HAP-1 (cell line): ENCODE results near the gene APBB2.

Experiments used
- DNase-seq, 2 experiments: peaks; one replicate each; pipeline ENCODE4 v3.0.0-alpha.2; 2016 to 2020; ENCODE audit warnings: low spot score in 2 of 2
- H3K27me3 ChIP-seq: fragments of 250-450 bp; sonication (Bioruptor Pico); 2 replicates; pipeline ENCODE4 v1.5.1; 2020; ENCODE audit warnings: low read depth, mild to moderate bottlenecking, moderate library complexity
- H3K36me3 ChIP-seq: fragments of 250-450 bp; sonication (Bioruptor Pico); replicated peaks from 2 replicates; pipeline ENCODE4 v1.5.1; 2020; ENCODE audit warnings: mild to moderate bottlenecking
- H3K4me1 ChIP-seq: fragments of 250-450 bp; sonication (Bioruptor Pico); 2 replicates; pipeline ENCODE4 v1.5.1; 2020; ENCODE audit warnings: mild to moderate bottlenecking
- H3K4me3 ChIP-seq: fragments of 250-450 bp; sonication (Bioruptor Pico); 2 replicates; pipeline ENCODE4 v1.5.1; 2020; ENCODE audit warnings: mild to moderate bottlenecking, moderate library complexity
- H3K9me3 ChIP-seq: fragments of 250-450 bp; sonication (Bioruptor Pico); 2 replicates; pipeline ENCODE4 v1.5.1; 2020; ENCODE audit warnings: mild to moderate bottlenecking, moderate library complexity
- in situ Hi-C: fragments of 300-500 bp; cut with MboI; formaldehyde crosslinking; loops from 3 replicates; pipeline ENCODE4 v1.14.3; 2020; ENCODE audit warnings: low sequenced_read_pairs, inconsistent platforms, mixed read lengths

Gene APBB2

DNA sequence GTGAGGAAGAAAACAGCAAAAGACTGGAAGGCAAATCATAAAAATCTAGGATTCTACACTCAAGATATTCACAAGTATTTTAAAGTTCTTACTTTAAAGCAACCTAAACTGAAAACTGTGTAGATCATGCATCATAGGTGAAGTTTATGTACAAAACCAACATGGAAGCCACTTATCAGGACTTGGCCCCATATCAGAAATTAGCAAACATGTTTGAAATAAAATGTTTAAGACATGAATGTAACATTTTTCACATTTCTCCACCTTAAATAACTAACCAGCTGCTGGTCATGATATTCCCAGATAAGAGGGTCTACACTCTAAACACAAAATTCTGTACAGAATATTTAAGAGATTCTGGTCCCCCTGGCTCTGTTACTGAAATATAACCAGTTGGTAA, 38.5 kb downstream of the APBB2 start:
- in situ Hi-C loops, result no loop called here
- no peak overlapping the region for H3K4me3 ChIP-seq
- peaks cover 34% of the 10 kb centered on the region for H3K4me1 ChIP-seq
- no peaks in the 10 kb centered on the region for H3K9me3 ChIP-seq
- no peaks in the 10 kb centered on the region for H3K27me3 ChIP-seq
- H3K36me3 ChIP-seq, result no peaks in the 10 kb centered on the region
- DNase-seq, result no peak

DNA sequence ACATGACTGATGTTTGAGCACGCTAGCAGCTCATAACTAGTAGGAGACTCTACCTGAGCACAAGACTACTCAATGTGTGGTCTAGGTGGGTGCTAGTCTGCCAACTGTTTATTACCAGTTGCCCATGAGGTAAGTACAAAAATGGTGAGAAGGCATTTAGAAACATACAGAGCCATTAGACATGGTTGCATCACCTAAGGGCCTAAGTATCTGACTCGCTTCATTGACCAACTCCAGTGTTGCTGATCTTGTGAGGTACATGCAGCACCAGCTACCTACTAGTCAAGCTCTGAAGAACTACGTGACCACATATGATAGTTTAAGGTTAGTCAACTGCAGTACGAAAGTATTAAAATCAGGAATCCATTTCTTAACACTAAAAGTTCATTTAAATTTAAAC, 39.9 kb downstream of the APBB2 start:
- H3K9me3 ChIP-seq, result no peaks in the 10 kb centered on the region
- H3K4me3 ChIP-seq, result no peak overlapping the region
- H3K36me3 ChIP-seq, result no peaks in the 10 kb centered on the region
- H3K4me1 ChIP-seq, result peaks cover 34% of the 10 kb centered on the region
- no peak for DNase-seq
- in situ Hi-C loops, result no loop called here
- no peaks in the 10 kb centered on the region for H3K27me3 ChIP-seq

DNA sequence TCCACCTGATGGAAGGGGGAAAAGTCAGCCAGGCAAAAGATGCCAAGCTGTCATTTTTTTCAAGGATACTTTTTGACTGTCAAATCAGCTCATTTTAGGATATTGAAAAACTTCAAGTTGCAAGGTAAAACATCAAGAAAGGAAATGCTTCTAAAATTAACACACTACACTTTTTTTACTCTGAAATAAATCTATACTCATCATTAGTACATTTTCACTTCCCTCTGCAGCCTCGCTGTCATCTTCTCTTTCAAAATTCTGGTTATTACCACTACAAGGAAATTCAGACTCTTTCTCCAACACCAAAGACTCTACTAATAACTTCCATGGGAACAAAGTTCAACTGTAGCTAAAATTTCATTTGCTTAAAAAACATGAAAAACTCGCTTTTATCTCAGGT, 41.6 kb downstream of the APBB2 start:
- no peaks in the 10 kb centered on the region for H3K9me3 ChIP-seq
- DNase-seq, result no peak
- H3K36me3 ChIP-seq, result no peaks in the 10 kb centered on the region
- H3K27me3 ChIP-seq, result no peaks in the 10 kb centered on the region
- in situ Hi-C loops, result no loop called here
- peaks cover 31% of the 10 kb centered on the region for H3K4me1 ChIP-seq
- no peak overlapping the region for H3K4me3 ChIP-seq

DNA sequence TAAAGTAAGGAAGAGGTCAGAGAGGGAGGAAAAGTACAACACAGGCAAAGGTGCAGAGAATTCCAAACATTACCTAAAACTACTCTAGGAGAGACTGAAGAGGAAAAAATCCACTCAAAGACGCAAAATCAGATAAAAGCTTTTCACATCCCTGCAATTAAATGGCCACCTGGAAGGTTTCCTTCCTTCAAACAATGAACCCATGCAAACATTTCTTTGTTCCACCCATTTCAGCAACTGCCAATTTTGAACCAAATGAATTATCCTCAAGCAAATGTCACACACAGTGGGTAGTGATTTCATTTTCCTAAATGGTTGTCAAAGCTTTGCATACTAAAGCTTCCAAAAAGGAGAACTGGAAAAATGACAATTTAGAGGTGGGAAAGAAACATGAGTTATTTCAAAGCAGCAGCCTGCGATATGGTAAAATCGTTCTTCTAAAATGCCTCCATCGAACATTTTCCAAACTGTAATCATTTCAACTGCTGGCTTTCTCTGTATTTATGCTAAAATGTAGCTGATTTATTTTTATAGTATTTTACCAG, 45.0 kb downstream of the APBB2 start:
- no peak for DNase-seq
- Histone ChIP-seq H3K36me3 (no peaks in the 10 kb centered on the region), H3K27me3 (no peaks in the 10 kb centered on the region), H3K9me3 (no peaks in the 10 kb centered on the region), H3K4me1 (peaks cover 31% of the 10 kb centered on the region), H3K4me3 (no peak overlapping the region)
- in situ Hi-C loops, result no loop called here

DNA sequence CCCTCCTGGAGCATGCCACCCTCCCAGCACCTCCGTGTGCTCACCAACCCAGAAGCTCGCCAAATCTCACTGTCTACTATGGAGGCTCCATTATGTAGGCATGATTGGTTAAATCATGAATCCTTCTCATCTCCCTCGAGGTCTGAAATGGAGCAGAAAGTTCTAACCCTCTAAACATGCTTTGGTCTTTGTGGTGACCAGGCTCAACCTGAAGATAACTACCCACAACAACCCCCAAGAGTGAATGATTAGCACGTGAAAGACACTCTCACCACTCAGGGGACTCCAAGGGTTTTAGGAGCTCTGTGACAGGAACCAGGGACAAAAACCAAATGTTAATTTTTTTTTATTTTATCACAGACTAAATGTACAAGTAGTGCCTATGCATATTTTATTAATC, 47.2 kb downstream of the APBB2 start:
- Histone ChIP-seq H3K4me3 (no peak overlapping the region), H3K9me3 (no peaks in the 10 kb centered on the region), H3K36me3 (no peaks in the 10 kb centered on the region), H3K27me3 (no peaks in the 10 kb centered on the region), H3K4me1 (peaks cover 14% of the 10 kb centered on the region)
- DNase-seq, result no peak
- in situ Hi-C loops, result no loop called here

DNA sequence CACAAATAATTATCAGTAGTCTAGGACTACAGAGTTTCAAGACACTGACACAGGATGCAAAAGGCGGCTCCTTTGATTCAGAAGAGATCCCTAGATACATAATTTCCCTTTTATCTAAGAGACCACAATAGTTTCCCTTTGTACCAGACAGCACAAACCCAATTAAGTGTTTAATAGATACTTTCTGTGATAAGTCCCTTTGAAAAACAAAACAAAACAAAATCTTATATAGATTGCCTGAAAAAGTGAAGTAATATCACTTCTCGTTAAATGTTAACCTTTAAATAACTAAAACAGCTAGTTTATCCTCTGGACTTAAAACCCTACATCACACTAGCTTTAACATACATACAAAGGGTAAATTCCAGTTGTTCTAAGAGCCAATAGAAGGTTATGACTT, 49.9 kb downstream of the APBB2 start:
- Histone ChIP-seq H3K4me1 (peaks cover 5% of the 10 kb centered on the region), H3K4me3 (no peak overlapping the region), H3K27me3 (no peaks in the 10 kb centered on the region), H3K36me3 (no peaks in the 10 kb centered on the region), H3K9me3 (no peaks in the 10 kb centered on the region)
- in situ Hi-C loops, result no loop called here
- no peak for DNase-seq

DNA sequence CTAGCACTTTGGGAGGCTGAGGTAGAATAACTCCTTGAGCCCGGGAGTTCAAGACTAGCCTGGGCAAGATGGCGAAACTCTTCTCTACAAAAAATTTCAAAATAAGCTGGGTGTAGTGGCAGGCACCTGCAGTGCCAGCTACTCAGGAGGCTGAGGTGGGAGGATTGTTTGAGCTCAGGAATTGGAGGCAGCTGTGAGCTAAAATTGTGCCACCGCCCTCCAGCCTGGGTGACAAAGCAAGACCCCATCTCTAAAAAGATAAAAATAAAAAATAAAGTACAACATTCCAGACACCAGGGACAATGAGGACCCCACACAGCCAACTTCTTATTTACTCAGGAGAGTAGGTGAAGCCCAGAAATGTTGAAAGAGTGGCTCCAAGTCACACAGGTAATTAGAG, 53.0 kb downstream of the APBB2 start:
- Histone ChIP-seq H3K4me1 (peaks cover 3% of the 10 kb centered on the region; the same call in 1 of the 2 replicates), H3K36me3 (no peaks in the 10 kb centered on the region), H3K9me3 (no peaks in the 10 kb centered on the region), H3K4me3 (no peak overlapping the region), H3K27me3 (no peaks in the 10 kb centered on the region)
- in situ Hi-C loops, result no loop called here
- no peak for DNase-seq

DNA sequence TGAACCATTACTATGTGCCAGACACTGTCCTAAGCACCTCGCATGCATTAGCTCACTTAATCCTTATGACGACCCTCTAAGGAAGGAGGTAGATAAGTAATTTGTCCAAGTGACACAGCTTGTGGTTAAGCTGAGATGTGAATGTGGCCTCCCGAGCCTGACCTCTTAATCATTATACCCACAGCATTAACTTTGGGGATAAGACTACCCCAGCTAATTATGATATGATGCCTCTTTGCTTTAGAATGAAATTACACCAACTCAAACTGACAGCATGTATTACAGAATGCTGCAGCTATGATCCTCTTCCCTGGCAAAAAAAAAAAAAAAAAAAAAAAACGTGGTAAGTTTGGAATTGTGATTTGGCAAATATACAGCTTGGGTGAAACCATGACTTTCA, 53.5 kb downstream of the APBB2 start:
- no peak overlapping the region for H3K4me3 ChIP-seq
- no peaks in the 10 kb centered on the region for H3K36me3 ChIP-seq
- H3K4me1 ChIP-seq, result peaks cover 3% of the 10 kb centered on the region; the same call in 1 of the 2 replicates
- no peak for DNase-seq
- H3K27me3 ChIP-seq, result no peaks in the 10 kb centered on the region
- no peaks in the 10 kb centered on the region for H3K9me3 ChIP-seq
- in situ Hi-C loops, result no loop called here

DNA sequence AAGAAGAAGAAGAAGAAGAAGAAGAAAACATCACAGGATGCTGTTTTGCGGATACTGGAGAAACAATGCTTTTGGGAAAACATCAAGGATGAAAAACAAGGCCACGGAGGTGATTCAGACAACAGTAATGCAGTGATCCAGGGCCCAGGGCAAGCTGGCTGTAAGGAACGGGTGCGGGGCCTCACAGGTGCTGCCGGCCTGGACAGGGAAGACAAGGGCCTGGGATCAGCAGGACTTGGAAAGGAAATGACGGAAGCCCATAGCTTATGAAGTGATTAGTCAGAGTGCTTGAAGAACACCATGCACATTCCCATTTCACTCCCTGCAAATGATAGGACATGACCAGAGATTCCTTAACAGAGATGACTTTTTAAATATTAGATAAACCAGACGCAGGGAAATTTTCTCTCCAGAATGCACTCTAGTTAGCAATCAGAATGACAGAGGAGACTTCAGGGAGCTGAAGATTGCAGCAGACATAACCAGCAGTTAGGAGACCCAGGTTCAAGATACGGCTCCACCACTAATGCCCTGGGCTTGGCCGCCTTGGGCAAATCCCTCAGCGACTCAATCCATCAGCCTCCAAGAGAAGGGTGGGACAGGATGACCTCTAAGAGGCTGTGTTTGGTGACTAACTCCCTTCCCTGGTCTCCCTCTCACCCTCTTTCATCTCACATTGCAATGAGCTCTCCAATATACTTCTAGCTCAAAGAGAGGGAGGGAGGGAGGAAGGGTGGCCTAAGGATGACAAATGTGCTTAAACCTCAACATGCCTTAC, 54.1 kb downstream of the APBB2 start:
- DNase-seq, result no peak
- in situ Hi-C loops, result no loop called here
- Histone ChIP-seq H3K36me3 (no peaks in the 10 kb centered on the region), H3K4me1 (peaks cover 3% of the 10 kb centered on the region; the same call in 1 of the 2 replicates), H3K27me3 (no peaks in the 10 kb centered on the region), H3K4me3 (no peak overlapping the region), H3K9me3 (no peaks in the 10 kb centered on the region)

DNA sequence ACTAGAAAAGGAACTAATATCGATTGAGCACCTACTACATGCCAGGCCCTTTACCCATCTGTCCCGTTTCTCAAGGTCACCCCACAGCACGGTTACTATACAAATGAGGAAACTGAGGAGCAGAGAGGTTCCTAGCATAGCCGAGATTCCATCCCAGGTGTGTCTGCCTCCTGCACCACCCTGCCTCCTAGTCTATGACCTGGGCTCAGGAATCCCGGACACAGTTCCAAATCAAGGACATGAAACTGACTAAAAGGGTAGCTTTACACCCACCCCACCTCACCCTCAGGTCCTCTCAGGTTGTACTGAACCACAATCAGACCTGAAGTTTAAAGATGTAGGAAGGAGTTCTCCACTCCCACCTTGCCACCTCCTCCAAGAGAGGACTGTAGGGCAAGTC, 55.6 kb downstream of the APBB2 start:
- in situ Hi-C loops, result no loop called here
- no peak for DNase-seq
- no peaks in the 10 kb centered on the region for H3K36me3 ChIP-seq
- H3K4me1 ChIP-seq, result peaks cover 3% of the 10 kb centered on the region; the same call in 1 of the 2 replicates
- no peak overlapping the region for H3K4me3 ChIP-seq
- H3K27me3 ChIP-seq, result no peaks in the 10 kb centered on the region
- H3K9me3 ChIP-seq, result no peaks in the 10 kb centered on the region

DNA sequence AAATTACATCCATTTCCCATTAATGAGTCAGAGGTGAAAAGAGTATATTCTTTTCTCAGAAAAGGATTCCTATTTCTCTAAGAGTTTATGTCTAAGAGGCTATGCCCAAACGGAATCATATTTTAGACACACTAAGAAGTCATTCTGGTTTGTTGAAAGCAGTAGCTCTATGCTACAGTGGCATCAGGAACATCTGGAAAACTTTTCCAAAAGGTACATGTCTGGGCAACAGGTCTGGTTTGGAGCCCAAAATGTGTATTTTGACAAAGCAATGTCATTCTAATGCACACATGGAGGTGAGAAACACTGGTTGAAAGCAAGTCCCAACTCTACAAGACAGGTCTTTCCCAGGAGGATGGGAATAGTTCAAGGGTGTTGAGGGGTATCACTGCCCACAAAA, 56.1 kb downstream of the APBB2 start:
- Histone ChIP-seq H3K9me3 (no peaks in the 10 kb centered on the region), H3K4me1 (peaks cover 3% of the 10 kb centered on the region; the same call in 1 of the 2 replicates), H3K4me3 (no peak overlapping the region), H3K27me3 (no peaks in the 10 kb centered on the region), H3K36me3 (no peaks in the 10 kb centered on the region)
- no peak for DNase-seq
- in situ Hi-C loops, result no loop called here

DNA sequence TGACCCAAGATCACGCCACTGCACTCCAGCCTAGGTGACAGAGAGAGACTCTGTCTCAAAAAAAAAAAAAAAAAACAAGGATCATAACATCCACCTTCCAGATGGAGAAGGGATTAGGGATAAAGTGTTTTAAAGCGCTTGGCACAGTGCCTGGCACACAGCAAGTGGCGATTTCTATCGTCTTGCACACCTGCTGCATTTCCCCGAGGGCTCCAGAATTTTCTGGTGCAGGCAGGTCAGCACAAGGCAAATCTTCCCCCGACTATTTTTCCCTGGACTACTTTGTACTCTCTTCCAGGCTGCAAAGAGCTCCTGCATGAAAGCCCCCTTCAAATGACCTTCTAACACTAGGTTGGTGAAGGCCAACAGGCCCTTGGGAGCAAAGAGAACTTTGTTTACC, 57.3 kb downstream of the APBB2 start:
- Histone ChIP-seq H3K4me1 (peaks cover 3% of the 10 kb centered on the region; the same call in 1 of the 2 replicates), H3K9me3 (no peaks in the 10 kb centered on the region), H3K27me3 (no peaks in the 10 kb centered on the region), H3K36me3 (no peaks in the 10 kb centered on the region), H3K4me3 (no peak overlapping the region)
- no peak for DNase-seq
- in situ Hi-C loops, result no loop called here

DNA sequence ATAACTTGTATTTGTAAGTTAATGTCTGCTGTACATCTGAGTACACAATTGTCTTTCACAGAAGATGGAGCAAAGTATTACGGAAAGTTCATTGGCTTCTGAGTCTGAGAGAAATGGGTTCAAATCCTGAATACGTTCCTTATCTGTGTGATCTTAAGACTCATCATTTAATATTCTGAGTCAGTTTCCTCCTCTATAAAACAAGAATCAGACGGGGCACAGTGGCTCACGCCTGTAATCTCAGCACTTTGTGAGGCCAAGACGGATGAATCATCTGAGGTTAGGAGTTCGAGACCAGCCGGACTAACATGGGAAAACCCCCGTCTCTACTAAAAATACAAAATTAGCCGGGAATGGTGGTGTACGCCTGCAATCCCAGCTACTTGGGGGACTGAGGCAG, 57.8 kb downstream of the APBB2 start:
- H3K36me3 ChIP-seq, result no peaks in the 10 kb centered on the region
- no peaks in the 10 kb centered on the region for H3K27me3 ChIP-seq
- H3K4me3 ChIP-seq, result no peak overlapping the region
- in situ Hi-C loops, result no loop called here
- no peak for DNase-seq
- H3K4me1 ChIP-seq, result peaks cover 3% of the 10 kb centered on the region; the same call in 1 of the 2 replicates
- no peaks in the 10 kb centered on the region for H3K9me3 ChIP-seq

DNA sequence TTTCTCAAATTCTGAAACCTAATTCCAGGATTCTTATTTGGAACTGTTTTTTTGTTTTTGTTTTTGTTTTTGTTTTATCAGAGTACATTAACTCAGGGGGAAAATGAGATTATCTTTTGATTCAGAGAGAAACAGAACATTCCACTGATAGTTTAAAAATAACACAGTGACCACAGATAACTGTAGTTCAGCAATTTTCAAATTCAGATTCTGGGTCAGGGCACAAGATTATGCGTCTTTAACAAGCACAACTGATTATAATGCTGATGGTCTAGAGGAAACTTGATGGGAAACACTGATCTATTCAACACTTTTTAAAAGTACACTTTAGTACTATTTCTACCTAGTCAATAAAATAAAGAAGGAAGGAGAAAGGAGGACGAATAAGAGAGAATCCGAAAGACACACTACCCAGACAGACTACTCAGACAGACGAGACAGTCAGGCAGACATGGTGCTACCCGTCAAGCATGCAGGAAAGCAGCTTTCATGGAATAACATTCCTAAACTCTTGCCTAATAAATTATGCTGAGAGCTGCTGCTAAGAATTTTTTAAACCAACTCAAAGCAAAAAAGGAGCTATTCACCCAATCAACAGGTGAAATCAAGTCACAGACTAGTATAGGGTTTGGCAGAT, 59.0 kb downstream of the APBB2 start:
- Histone ChIP-seq H3K36me3 (no peaks in the 10 kb centered on the region), H3K4me1 (peaks cover 3% of the 10 kb centered on the region; the same call in 1 of the 2 replicates)

More for the DNA sequence above, 59.0 kb downstream of the APBB2 start:
- in situ Hi-C loops, result no loop called here
- Histone ChIP-seq H3K9me3 (no peaks in the 10 kb centered on the region), H3K4me3 (no peak overlapping the region), H3K27me3 (no peaks in the 10 kb centered on the region)
- no peak for DNase-seq
